GM19099 (cell line): ENCODE measurements around the gene FAM222B.

Experiments used
- POLR2A ChIP-seq: IDR thresholded peaks from 3 replicates; pipeline ENCODE4 v1.6.1; 2011; ENCODE audit warnings: low read depth; ENCODE audit not compliant: insufficient read length; ENCODE audit errors: extremely low read depth

The FAM222B gene

GRCh38 chr17:28719021-28719433 lies 123.6 kb downstream of the FAM222B start:
- no peak for TF ChIP-seq POLR2A

GRCh38 chr17:28718333-28719020 lies 124.1 kb downstream of the FAM222B start:
- TF ChIP-seq POLR2A = no peak

- TF ChIP-seq POLR2A = no peak
Measured at GRCh38 chr17:28717578-28718332, 124.8 kb downstream of the FAM222B start, which contains the start of gene RAB34. RAB34 (minus strand) TSS chr17:28717868; CDS start chr17:28717266, 602 bp downstream.

- TF ChIP-seq POLR2A = no peak
Measured at GRCh38 chr17:28716740-28717577, 125.6 kb downstream of the FAM222B start.

GRCh38 chr17:28715217-28715616 lies 127.4 kb downstream of the FAM222B start:
- TF ChIP-seq POLR2A = no peak

- no peak for TF ChIP-seq POLR2A
Measured at GRCh38 chr17:28714281-28714680, 128.3 kb downstream of the FAM222B start.

- no peak for TF ChIP-seq POLR2A
Measured at GRCh38 chr17:28712705-28713415, 129.7 kb downstream of the FAM222B start.

- no peak for TF ChIP-seq POLR2A
Measured at GRCh38 chr17:28712032-28712704, 130.4 kb downstream of the FAM222B start.

- no peak for TF ChIP-seq POLR2A
Measured at GRCh38 chr17:28711723-28712031, 130.9 kb downstream of the FAM222B start, which contains the start of gene PROCA1. PROCA1 (minus strand) TSS chr17:28711888; CDS start chr17:28711660, 228 bp downstream.

- peak; percentile 65 for TF ChIP-seq POLR2A
Measured at GRCh38 chr17:28710861-28711722, 131.5 kb downstream of the FAM222B start.

GRCh38 chr17:28707339-28707720 lies 135.3 kb downstream of the FAM222B start:
- no peak for TF ChIP-seq POLR2A

- TF ChIP-seq POLR2A = no peak
Measured at GRCh38 chr17:28706471-28707338, 135.9 kb downstream of the FAM222B start.
